HepG2 (cell line): ENCODE results near the gene NEURL2. TPM values are rescaled to one million over a fixed set of nuclear protein-coding genes. Genes with fewer than 3 reads are reported as not detected.
A peak's percentile ranks its signal among the peaks of the same experiment; 100 is the strongest.

Source experiments
- AHDC1 ChIP-seq: sonication (generic); formaldehyde crosslinking; IDR thresholded peaks from 2 replicates; pipeline ENCODE4 v1.5.1; 2020; ENCODE audit warnings: mild to moderate bottlenecking, missing genetic modification reagents, borderline replicate concordance
- EED ChIP-seq: sonication (generic); formaldehyde crosslinking; IDR thresholded peaks from 2 replicates; pipeline ENCODE4 v1.5.0; 2020; ENCODE audit warnings: mild to moderate bottlenecking, missing genetic modification reagents
- HOXA5 ChIP-seq: sonication (generic); formaldehyde crosslinking; IDR thresholded peaks from 2 replicates; pipeline ENCODE4 v1.4.0; 2020; ENCODE audit warnings: missing genetic modification reagents
- MED13 ChIP-seq: sonication (generic); formaldehyde crosslinking; IDR thresholded peaks from 2 replicates; pipeline ENCODE4 v1.5.0; 2020; ENCODE audit warnings: missing genetic modification reagents
- RBM39 ChIP-seq: fragments of 200-400 bp; formaldehyde crosslinking; IDR thresholded peaks from one replicate; pipeline ENCODE4 v1.6.1; 2018; ENCODE audit warnings: antibody characterized with exemption, mild to moderate bottlenecking, low read depth, low read length; ENCODE audit not compliant: poor library complexity, severe bottlenecking
- SALL1 ChIP-seq: sonication (generic); formaldehyde crosslinking; IDR thresholded peaks from 2 replicates; pipeline ENCODE4 v1.8.0; 2022; ENCODE audit warnings: mild to moderate bottlenecking, missing genetic modification reagents
- SMAD1 ChIP-seq: sonication (generic); formaldehyde crosslinking; IDR thresholded peaks from 2 replicates; pipeline ENCODE4 v1.4.0; 2020; ENCODE audit warnings: missing genetic modification reagents, low read depth, mild to moderate bottlenecking, borderline replicate concordance
- TCF7L2 ChIP-seq: IDR thresholded peaks from 2 replicates; pipeline ENCODE4 v1.6.1; 2011; ENCODE audit warnings: mild to moderate bottlenecking, low read depth, low read length, moderate library complexity
- TEAD2 ChIP-seq: sonication (generic); formaldehyde crosslinking; IDR thresholded peaks from 2 replicates; pipeline ENCODE4 v1.9.0; 2021; ENCODE audit warnings: missing genetic modification reagents
- TOPORS ChIP-seq: sonication (generic); formaldehyde crosslinking; IDR thresholded peaks from 2 replicates; pipeline ENCODE4 v1.8.0; 2023; ENCODE audit warnings: mild to moderate bottlenecking, missing genetic modification reagents
- YY1 ChIP-seq: IDR thresholded peaks from 2 replicates; pipeline ENCODE4 v1.6.1; 2011; ENCODE audit warnings: low read length, low read depth, moderate library complexity, mild to moderate bottlenecking; ENCODE audit not compliant: insufficient read depth, insufficient replicate concordance
- ZFP36L2 ChIP-seq: sonication (generic); formaldehyde crosslinking; IDR thresholded peaks from 2 replicates; pipeline ENCODE4 v1.4.0; 2020; ENCODE audit warnings: missing genetic modification reagents
- ZFYVE20 ChIP-seq: sonication (generic); formaldehyde crosslinking; IDR thresholded peaks from 2 replicates; pipeline ENCODE4 v1.8.0; 2023; ENCODE audit warnings: low read depth, mild to moderate bottlenecking, moderate library complexity, missing genetic modification reagents, borderline replicate concordance
- ZNF639 ChIP-seq: conservative IDR thresholded peaks from 2 replicates; pipeline ENCODE4 v1.6.1; 2018; ENCODE audit warnings: missing genetic modification reagents
- ZNF747 ChIP-seq: sonication (generic); formaldehyde crosslinking; IDR thresholded peaks from 2 replicates; pipeline ENCODE4 v1.8.1; 2023; ENCODE audit warnings: missing genetic modification reagents, mild to moderate bottlenecking, borderline replicate concordance
- ZNF772 ChIP-seq: sonication (generic); formaldehyde crosslinking; IDR thresholded peaks from 2 replicates; pipeline ENCODE4 v1.5.0; 2020; ENCODE audit warnings: mild to moderate bottlenecking, missing genetic modification reagents
- ZNF878 ChIP-seq: sonication (generic); formaldehyde crosslinking; IDR thresholded peaks from 2 replicates; pipeline ENCODE4 v1.8.1; 2023; ENCODE audit warnings: mild to moderate bottlenecking, missing genetic modification reagents, moderate library complexity
- polyA plus RNA-seq, 8 experiments: library from polyadenylated mRNA; depleted of rRNA in 3 of 8; stranded (reverse) in 7 of 8; unstranded in 1 of 8; fragments of >200 nt; fragmentation: Illumina TruSeq in 4 of 8; extraction: Trizol in 4 of 8; gene quantifications; 2 replicates each; pipeline versions ENCODE4 v1.2.1 to v1.2.3, GENCODE V29; 2011 to 2016; ENCODE audit warnings: low read depth in 4 of 8, missing spikeins in 1 of 8, mixed read lengths in 1 of 8; ENCODE audit not compliant: insufficient read depth in 1 of 8
- total RNA-seq, 5 experiments: library from RNA; depleted of rRNA; stranded (reverse); fragments of >200 nt; fragmentation: Illumina TruSeq; extraction: Trizol; gene quantifications; 2 replicates each; pipeline ENCODE4 v1.2.3, GENCODE V29; 2016; ENCODE audit warnings: low read depth in 1 of 5

Gene NEURL2
- total and polyA plus RNA-seq, 2 of the 13 experiments (the other 11 are each of a cell fraction or from before 2014, with no cell fraction given) = 7.2 to 9.7 TPM

- TF ChIP-seq ZNF747 = peak; percentile 95; the same call in 1 of the 2 replicates
- no peak for TF ChIP-seq AHDC1 (CRISPR knock-in tag)
- peak; percentile 85 for TF ChIP-seq MED13
- TF ChIP-seq HOXA5 = peak; percentile 92
- peak; percentile 96; the same call in 1 of the 2 replicates for TF ChIP-seq SMAD1 (CRISPR knock-in tag)
- TF ChIP-seq TEAD2 (CRISPR knock-in tag) = peak; percentile 4
- no peak for TF ChIP-seq TCF7L2
- peak; percentile 89 for TF ChIP-seq RBM39
- TF ChIP-seq ZNF639 (CRISPR knock-in tag) = peak; percentile 79
- TF ChIP-seq YY1 = peak; percentile 99
- TF ChIP-seq TOPORS = 0 out of 2 replicates have a peak, but pooled peaks have one; percentile 79
- peak; percentile 95 for TF ChIP-seq EED
- no peak for TF ChIP-seq ZFP36L2
- peak; percentile 71 for TF ChIP-seq ZNF878 (CRISPR knock-in tag)
- TF ChIP-seq ZFYVE20 = peak; percentile 83; the same call in 1 of the 2 replicates
- peak; percentile 91; the same call in 1 of the 2 replicates for TF ChIP-seq SALL1 (CRISPR knock-in tag)
- peak; percentile 98 for TF ChIP-seq ZNF772 (CRISPR knock-in tag)
Measured at GRCh38 chr20:45934586-45935415, 43.8 kb upstream of the NEURL2 start, which contains the start of gene PCIF1 (continued).
